GM20000 (cell line): ENCODE results near the gene SIRT4.
A peak's percentile ranks its signal among the peaks of the same experiment; 100 is the strongest.

ENCODE experiments used
- DNase-seq: peaks from one replicate; pipeline ENCODE4 v3.0.0; 2012; ENCODE audit warnings: low spot score
- TF ChIP-seq, protein P1 (sequence below): IDR thresholded peaks from 2 replicates; pipeline ENCODE4 v1.5.1; 2012; ENCODE audit warnings: mild to moderate bottlenecking, control low read depth; ENCODE audit errors: extremely low read depth, missing control alignments

SIRT4 gene

DNA sequence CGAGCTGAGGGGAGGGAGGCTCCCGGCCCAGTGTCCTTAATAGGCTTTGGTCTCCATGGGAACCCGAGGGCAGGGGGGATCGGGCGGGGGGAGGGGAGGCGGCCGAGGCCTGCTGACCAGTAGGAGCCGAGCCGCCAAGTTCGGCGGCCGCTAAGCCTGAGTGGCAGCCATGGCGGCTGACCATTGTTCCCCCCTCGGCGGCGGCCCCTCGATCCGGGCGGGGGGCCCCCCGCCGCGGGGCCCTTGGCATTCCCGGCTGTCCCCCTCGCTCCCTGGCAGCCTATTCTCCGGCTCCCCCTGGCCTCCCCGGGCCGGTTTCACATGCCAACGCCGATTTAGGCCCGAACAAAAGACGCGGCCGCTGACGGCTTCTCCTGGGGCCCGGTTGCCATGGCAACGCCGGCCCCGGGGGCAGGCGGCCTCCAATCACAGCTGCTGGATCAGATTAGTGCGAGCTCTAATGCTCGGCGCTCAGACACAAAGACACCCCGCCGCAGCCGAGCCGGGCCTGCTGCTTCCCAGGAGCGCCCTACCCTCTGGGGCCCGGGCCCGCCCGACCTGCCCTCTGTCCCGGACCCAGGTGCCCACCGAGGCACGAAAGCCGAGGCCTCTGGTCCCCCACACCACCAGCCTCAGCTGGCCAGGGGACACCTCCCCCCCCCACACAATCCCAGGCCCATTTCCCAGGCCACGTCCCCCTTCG, 59.5 kb downstream of the SIRT4 start:
- peak; percentile 77 for DNase-seq

More for the DNA sequence above, 59.5 kb downstream of the SIRT4 start:
- TF ChIP-seq, protein P1, sequence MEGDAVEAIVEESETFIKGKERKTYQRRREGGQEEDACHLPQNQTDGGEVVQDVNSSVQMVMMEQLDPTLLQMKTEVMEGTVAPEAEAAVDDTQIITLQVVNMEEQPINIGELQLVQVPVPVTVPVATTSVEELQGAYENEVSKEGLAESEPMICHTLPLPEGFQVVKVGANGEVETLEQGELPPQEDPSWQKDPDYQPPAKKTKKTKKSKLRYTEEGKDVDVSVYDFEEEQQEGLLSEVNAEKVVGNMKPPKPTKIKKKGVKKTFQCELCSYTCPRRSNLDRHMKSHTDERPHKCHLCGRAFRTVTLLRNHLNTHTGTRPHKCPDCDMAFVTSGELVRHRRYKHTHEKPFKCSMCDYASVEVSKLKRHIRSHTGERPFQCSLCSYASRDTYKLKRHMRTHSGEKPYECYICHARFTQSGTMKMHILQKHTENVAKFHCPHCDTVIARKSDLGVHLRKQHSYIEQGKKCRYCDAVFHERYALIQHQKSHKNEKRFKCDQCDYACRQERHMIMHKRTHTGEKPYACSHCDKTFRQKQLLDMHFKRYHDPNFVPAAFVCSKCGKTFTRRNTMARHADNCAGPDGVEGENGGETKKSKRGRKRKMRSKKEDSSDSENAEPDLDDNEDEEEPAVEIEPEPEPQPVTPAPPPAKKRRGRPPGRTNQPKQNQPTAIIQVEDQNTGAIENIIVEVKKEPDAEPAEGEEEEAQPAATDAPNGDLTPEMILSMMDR, result no peak
